K562 (cell line): ENCODE results near the gene TUBB4B. TPM values are rescaled to one million over a fixed set of nuclear protein-coding genes. Genes with fewer than 3 reads are reported as not detected.
A peak's percentile ranks its signal among the peaks of the same experiment; 100 is the strongest.

Experiments
- ATF1 ChIP-seq, 2 experiments: fragments of 450-650 bp in 1 of 2; IDR thresholded peaks; 2 replicates each; pipeline ENCODE4 v1.6.1; 2016; ENCODE audit warnings: missing compliant biosample characterization in 1 of 2, missing genetic modification characterization in 1 of 2
- ATF4 ChIP-seq: fragments of 450-650 bp; formaldehyde crosslinking; IDR thresholded peaks from 2 replicates; pipeline ENCODE4 v1.4.0; 2022; ENCODE audit warnings: mild to moderate bottlenecking, moderate library complexity
- BHLHE40 ChIP-seq: IDR thresholded peaks from 2 replicates; pipeline ENCODE4 v1.6.1; 2011; ENCODE audit warnings: low read length, improper control_type of control experiment
- CHD2 ChIP-seq: IDR thresholded peaks from 2 replicates; pipeline ENCODE4 v1.6.1; 2011; ENCODE audit warnings: low read depth, low read length
- CLOCK ChIP-seq: fragments of 250-450 bp; sonication (Bioruptor Pico); IDR thresholded peaks from 2 replicates; pipeline ENCODE4 v1.4.0; 2020; ENCODE audit warnings: mild to moderate bottlenecking, moderate library complexity, borderline replicate concordance
- DNMT1 ChIP-seq: fragments of 450-650 bp; IDR thresholded peaks from 2 replicates; pipeline ENCODE4 v1.6.1; 2016; ENCODE audit warnings: antibody characterized with exemption, mild to moderate bottlenecking
- FOXO4 ChIP-seq: fragments of 450-650 bp; formaldehyde crosslinking; IDR thresholded peaks from 2 replicates; pipeline ENCODE4 v1.4.0; 2020; ENCODE audit warnings: mild to moderate bottlenecking, moderate library complexity
- GABPB2 ChIP-seq: fragments of 250-450 bp; sonication (Bioruptor Pico); conservative IDR thresholded peaks from 2 replicates; pipeline ENCODE4 v1.5.1; 2021; ENCODE audit warnings: mild to moderate bottlenecking
- ILK ChIP-seq: fragments of 450-650 bp; IDR thresholded peaks from 2 replicates; pipeline ENCODE4 v1.6.1; 2016; ENCODE audit warnings: missing genetic modification characterization, low read depth, mild to moderate bottlenecking, missing compliant biosample characterization, moderate library complexity, borderline replicate concordance
- IRF2 ChIP-seq: sonication (generic); formaldehyde crosslinking; IDR thresholded peaks from 2 replicates; pipeline ENCODE4 v1.8.1; 2022; ENCODE audit warnings: mild to moderate bottlenecking, missing genetic modification reagents
- KLF16 ChIP-seq: IDR thresholded peaks from 2 replicates; pipeline ENCODE4 v1.6.1; 2016; ENCODE audit warnings: antibody characterized with exemption
- MEIS2 ChIP-seq: fragments of 450-650 bp; IDR thresholded peaks from 2 replicates; pipeline ENCODE4 v1.6.1; 2014; ENCODE audit warnings: mild to moderate bottlenecking; ENCODE audit not compliant: partially characterized antibody
- NCOA1 ChIP-seq: fragments of 450-650 bp; IDR thresholded peaks from 2 replicates; pipeline ENCODE4 v1.6.1; 2016; ENCODE audit warnings: low read depth
- PHF8 ChIP-seq: fragments of 200-600 bp; sonication (generic); IDR thresholded peaks from 2 replicates; pipeline ENCODE4 v1.6.1; 2012; ENCODE audit warnings: mixed run types, mild to moderate bottlenecking, inconsistent platforms, low read length, moderate library complexity, borderline replicate concordance
- SMARCE1 ChIP-seq: fragments of 450-650 bp; IDR thresholded peaks from 2 replicates; pipeline ENCODE4 v1.7.1; 2016; ENCODE audit warnings: mild to moderate bottlenecking
- TCF3 ChIP-seq: sonication (generic); formaldehyde crosslinking; IDR thresholded peaks from 2 replicates; pipeline ENCODE4 v1.4.0; 2020; ENCODE audit warnings: mild to moderate bottlenecking, missing genetic modification reagents
- ZBTB17 ChIP-seq: fragments of 450-650 bp; formaldehyde crosslinking; IDR thresholded peaks from 2 replicates; pipeline ENCODE4 v1.4.0; 2020; ENCODE audit warnings: mild to moderate bottlenecking
- ZBTB26 ChIP-seq: fragments of 450-650 bp; formaldehyde crosslinking; IDR thresholded peaks from 2 replicates; pipeline ENCODE4 v1.4.0; 2022; ENCODE audit warnings: missing genetic modification characterization
- ZFPM2 ChIP-seq: fragments of 250-450 bp; sonication (Bioruptor Pico); IDR thresholded peaks from 2 replicates; pipeline ENCODE4 v1.5.1; 2022; ENCODE audit warnings: mild to moderate bottlenecking
- ZNF184 ChIP-seq: sonication (generic); formaldehyde crosslinking; IDR thresholded peaks from 2 replicates; pipeline ENCODE4 v1.5.0; 2020; ENCODE audit warnings: missing genetic modification reagents
- ZNF395 ChIP-seq: fragments of 200-800 bp; sonication (Bioruptor generic); IDR thresholded peaks from 2 replicates; pipeline ENCODE4 v1.6.1; 2017; ENCODE audit warnings: missing genetic modification characterization, missing compliant biosample characterization
- ZNF75A ChIP-seq: fragments of 450-650 bp; formaldehyde crosslinking; IDR thresholded peaks from 2 replicates; pipeline ENCODE4 v1.4.0; 2020; ENCODE audit warnings: mild to moderate bottlenecking
- polyA plus RNA-seq, 8 experiments: library from polyadenylated mRNA; depleted of rRNA in 4 of 8; stranded (reverse) in 5 of 8; unstranded in 3 of 8; fragments of >200 nt; fragmentation: Nextera tagmentation in 2 of 8; fragmentation: Illumina TruSeq in 1 of 8; extraction: Ambion mirVana in 2 of 8; extraction: Trizol in 1 of 8; gene quantifications; 2 replicates each; pipeline versions ENCODE4 v1.2.1 to v1.2.3, GENCODE V29; 2011 to 2014; ENCODE audit warnings: inconsistent platforms in 1 of 8, missing spikeins in 1 of 8
- total RNA-seq, 7 experiments: library from RNA; depleted of rRNA in 6 of 7; stranded (reverse); fragments of >200 nt in 6 of 7; fragmentation: Illumina TruSeq in 2 of 7; extraction: Trizol in 2 of 7; gene quantifications; 2 replicates each; pipeline versions ENCODE4 v1.2.1 to v1.2.3, GENCODE V29; 2011 to 2021; ENCODE audit warnings: low replicate concordance in 1 of 7

The TUBB4B gene
- total and polyA plus RNA-seq, 9 of the 15 experiments (the other 6 are each of a cell fraction or from before 2014, with no cell fraction given) = 24.1 to 443 (median 268) TPM

GRCh38 chr9:137218754-137219271 is 22.3 kb upstream of the TUBB4B start (continued):
- TF ChIP-seq ILK (no peak), ATF1 (CRISPR knock-in tag; IDR thresholded peaks at IDR 0.05) (no peak), ATF1 (tag; IDR thresholded peaks at IDR 0.05) (peak; percentile 57), ZBTB26 (CRISPR knock-in tag) (peak; percentile 84; the same call in 1 of the 2 replicates), PHF8 (peak; percentile 23; the same call in 1 of the 2 replicates), KLF16 (peak; percentile 12; the same call in 1 of the 2 replicates), MEIS2 (no peak), ZNF184 (CRISPR knock-in tag) (no peak), BHLHE40 (peak; percentile 70), CLOCK (CRISPR knock-in tag) (no peak), SMARCE1 (peak; percentile 93), NCOA1 (peak; percentile 57; the same call in 1 of the 2 replicates), CHD2 (no peak), DNMT1 (no peak), ZBTB17 (CRISPR knock-in tag) (0 out of 2 replicates have a peak, but pooled peaks have one; percentile 65), FOXO4 (peak; percentile 81; the same call in 1 of the 2 replicates), ZNF75A (0 out of 2 replicates have a peak, but pooled peaks have one; percentile 49), GABPB2 (CRISPR knock-in tag) (no peak), ATF4 (CRISPR knock-in tag) (peak; percentile 70), ZNF395 (CRISPR knock-in tag) (no peak; the same call in 1 of the 2 replicates), ZFPM2 (0 out of 2 replicates have a peak, but pooled peaks have one; percentile 53), TCF3 (peak; percentile 71), IRF2 (CRISPR knock-in tag) (no peak)
